Upper lobe of left lung (tissue), 6 donors: ENCODE results near the gene MCTP1. TPM values are rescaled to one million over a fixed set of nuclear protein-coding genes. Genes with fewer than 3 reads are reported as not detected.

ENCODE experiments used
- ATAC-seq, 2 donors: fragments of 200-7000 bp; cut with Tn5 transposase; one replicate each; pipeline ENCODE4 v1.9.1; 2022; ENCODE audit warnings: mild to moderate bottlenecking in 2 of 2, moderate library complexity in 2 of 2; ENCODE audit not compliant: low FRiP score in 2 of 2
- DNase-seq, 2 donors: peaks; one replicate each; pipeline ENCODE4 v3.0.0-alpha.2; 2019 to 2020
- H3K27ac ChIP-seq, 4 donors: fragments of 200-600 bp; sonication (generic); one replicate each; pipeline ENCODE4 v1.5.1; 2016 to 2019
- H3K27me3 ChIP-seq, 4 donors: fragments of 200-600 bp; sonication (generic); one replicate each; pipeline ENCODE4 v1.5.1; 2017 to 2019
- H3K36me3 ChIP-seq, 4 donors: fragments of 200-600 bp; sonication (generic); one replicate each; pipeline ENCODE4 v1.5.1; 2016 to 2019
- H3K4me1 ChIP-seq, 4 donors: fragments of 200-600 bp; sonication (generic); one replicate each; pipeline ENCODE4 v1.5.1; 2018 to 2019
- H3K4me3 ChIP-seq, 4 donors: fragments of 200-600 bp; sonication (generic); one replicate each; pipeline ENCODE4 v1.5.1; 2017 to 2019; ENCODE audit warnings: mild to moderate bottlenecking in 2 of 4, moderate library complexity in 1 of 4
- H3K9me3 ChIP-seq, 4 donors: fragments of 200-600 bp; sonication (generic); one replicate each; pipeline ENCODE4 v1.5.1; 2018 to 2019
- EP300 ChIP-seq, 4 donors: sonication (generic); formaldehyde crosslinking; IDR thresholded peaks; one replicate each; pipeline ENCODE4 v1.5.1; 2017; ENCODE audit warnings: antibody characterized with exemption in 4 of 4, control low read depth in 2 of 4
- POLR2A ChIP-seq, 4 donors: fragments of 450-650 bp; IDR thresholded peaks; one replicate each; pipeline ENCODE4 v1.5.1; 2016 to 2017; ENCODE audit warnings: antibody characterized with exemption in 4 of 4, mild to moderate bottlenecking in 2 of 4
- POLR2AphosphoS5 ChIP-seq, 2 donors: sonication (generic); formaldehyde crosslinking; IDR thresholded peaks; one replicate each; pipeline ENCODE4 v1.5.1; 2017; ENCODE audit warnings: antibody characterized with exemption in 2 of 2
- WGBS, 2 donors: methylation state at CpG; one replicate each; pipeline ENCODE4 v1.1.5; 2017 to 2018; 5-methylcytosine and 5-hydroxymethylcytosine counted together
- total RNA-seq, 6 donors: library from RNA; depleted of rRNA in 4 of 6; stranded (reverse); fragments of >200 nt in 4 of 6; gene quantifications; one replicate each; pipeline versions ENCODE4 v1.1.0 to v1.2.1, GENCODE V29; 2016 to 2021
- TF ChIP-seq, protein P1 (sequence below), 6 experiments: fragments of 450-650 bp in 4 of 6; fragments of 200-600 bp in 2 of 6; sonication (generic) in 2 of 6; IDR thresholded peaks; one replicate each; pipeline ENCODE4 v1.5.1; 2016 to 2019; ENCODE audit warnings: antibody characterized with exemption in 6 of 6
- donor health status: DM: no; HTN: no; CAD: no; lungs with moderate emphysema.
- donor health status: DM: no; HTN: yes; CAD: no; lungs with severe emphysema.

The MCTP1 gene
- total RNA-seq, 6 donors from 2014 or later: 30.4 to 43.8 (median 38.3) TPM

- H3K4me3 ChIP-seq: no peak overlapping the region
- TF ChIP-seq EP300 (IDR thresholded peaks at IDR 0.05) (no peak), POLR2AphosphoS5 (IDR thresholded peaks at IDR 0.05) (no peak), POLR2A (IDR thresholded peaks at IDR 0.05) (no peak)
- TF ChIP-seq, protein P1, sequence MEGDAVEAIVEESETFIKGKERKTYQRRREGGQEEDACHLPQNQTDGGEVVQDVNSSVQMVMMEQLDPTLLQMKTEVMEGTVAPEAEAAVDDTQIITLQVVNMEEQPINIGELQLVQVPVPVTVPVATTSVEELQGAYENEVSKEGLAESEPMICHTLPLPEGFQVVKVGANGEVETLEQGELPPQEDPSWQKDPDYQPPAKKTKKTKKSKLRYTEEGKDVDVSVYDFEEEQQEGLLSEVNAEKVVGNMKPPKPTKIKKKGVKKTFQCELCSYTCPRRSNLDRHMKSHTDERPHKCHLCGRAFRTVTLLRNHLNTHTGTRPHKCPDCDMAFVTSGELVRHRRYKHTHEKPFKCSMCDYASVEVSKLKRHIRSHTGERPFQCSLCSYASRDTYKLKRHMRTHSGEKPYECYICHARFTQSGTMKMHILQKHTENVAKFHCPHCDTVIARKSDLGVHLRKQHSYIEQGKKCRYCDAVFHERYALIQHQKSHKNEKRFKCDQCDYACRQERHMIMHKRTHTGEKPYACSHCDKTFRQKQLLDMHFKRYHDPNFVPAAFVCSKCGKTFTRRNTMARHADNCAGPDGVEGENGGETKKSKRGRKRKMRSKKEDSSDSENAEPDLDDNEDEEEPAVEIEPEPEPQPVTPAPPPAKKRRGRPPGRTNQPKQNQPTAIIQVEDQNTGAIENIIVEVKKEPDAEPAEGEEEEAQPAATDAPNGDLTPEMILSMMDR (IDR thresholded peaks at IDR 0.05): no peak
- H3K27ac ChIP-seq: no peak overlapping the region
- WGBS, 2 donors: 64 to 77% methylated on average over 3 of the region's 3 CpGs
- H3K27me3 ChIP-seq: no peaks in the 10 kb centered on the region
- ATAC-seq: no peak
- no peaks in the 10 kb centered on the region for H3K4me1 ChIP-seq
- no peaks in the 10 kb centered on the region for H3K9me3 ChIP-seq
- no peak for DNase-seq
- H3K36me3 ChIP-seq: no peaks in the 10 kb centered on the region
Measured at GRCh38 chr5:94820488-94820887, 464.4 kb downstream of the MCTP1 start.

DNA sequence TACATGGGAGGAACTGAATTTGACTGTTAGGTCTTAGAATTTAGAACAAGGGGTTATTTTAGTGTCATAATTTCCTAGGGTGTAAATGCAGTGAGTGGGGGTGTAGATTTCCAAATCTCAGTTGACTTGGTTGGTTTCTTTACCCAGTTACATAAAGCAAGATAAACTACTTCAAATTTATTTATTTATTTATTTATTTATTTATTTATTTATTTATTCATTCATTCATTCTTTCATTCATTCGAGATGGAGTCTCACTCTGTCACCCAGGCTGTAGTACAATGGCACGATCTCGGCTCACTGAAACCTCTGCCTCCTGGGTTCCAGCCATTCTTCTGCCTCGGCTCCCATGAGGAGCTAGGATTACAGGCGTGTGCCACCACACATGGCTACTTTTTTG lies 466.0 kb downstream of the MCTP1 start:
- ATAC-seq (no peak), DNase-seq (no peak)
- 80% methylated on average over 5 of the region's 5 CpGs for WGBS, 2 donors
- Histone ChIP-seq H3K4me3 (no peak overlapping the region), H3K4me1 (no peaks in the 10 kb centered on the region), H3K27me3 (no peaks in the 10 kb centered on the region), H3K9me3 (no peaks in the 10 kb centered on the region), H3K27ac (no peak overlapping the region), H3K36me3 (no peaks in the 10 kb centered on the region)
- no peak for TF ChIP-seq EP300 (IDR thresholded peaks at IDR 0.05)
- TF ChIP-seq POLR2AphosphoS5 (IDR thresholded peaks at IDR 0.05): no peak
- TF ChIP-seq, protein P1 (IDR thresholded peaks at IDR 0.05): no peak

GRCh38 chr5:94815313-94816039 lies 469.4 kb downstream of the MCTP1 start:
- no peaks in the 10 kb centered on the region for H3K9me3 ChIP-seq
- ATAC-seq: no peak
- no peak overlapping the region for H3K27ac ChIP-seq
- TF ChIP-seq POLR2AphosphoS5 (IDR thresholded peaks at IDR 0.05) (no peak), EP300 (IDR thresholded peaks at IDR 0.05) (no peak), POLR2A (IDR thresholded peaks at IDR 0.05) (no peak)
- TF ChIP-seq, protein P1 (IDR thresholded peaks at IDR 0.05): no peak
- no peaks in the 10 kb centered on the region for H3K27me3 ChIP-seq
- no peak overlapping the region for H3K4me3 ChIP-seq
- no peaks in the 10 kb centered on the region for H3K36me3 ChIP-seq
- DNase-seq: no peak
- H3K4me1 ChIP-seq: no peaks in the 10 kb centered on the region
- WGBS, 2 donors: 83 to 85% methylated on average over 6 of the region's 6 CpGs

DNA sequence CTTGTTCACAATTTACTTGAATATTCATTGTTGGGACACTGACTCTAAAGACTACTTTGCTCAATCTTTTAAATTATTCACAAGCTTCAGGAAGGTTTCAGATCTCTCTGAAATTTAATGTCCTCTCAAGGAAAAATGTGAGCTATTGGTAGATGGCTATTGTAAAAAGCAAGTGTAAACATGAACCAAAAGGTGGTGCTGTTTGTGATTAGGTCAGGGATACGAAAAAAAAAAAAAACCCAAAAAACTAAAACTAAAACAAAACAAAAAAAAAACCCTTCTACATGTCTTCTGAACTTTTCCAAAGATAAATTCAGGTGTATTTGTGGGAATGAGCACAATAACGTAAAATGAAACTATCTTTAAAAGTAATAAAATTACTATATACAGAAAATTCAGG lies 472.7 kb downstream of the MCTP1 start:
- no peaks in the 10 kb centered on the region for H3K27me3 ChIP-seq
- H3K4me1 ChIP-seq: no peaks in the 10 kb centered on the region
- H3K4me3 ChIP-seq: no peak overlapping the region
- H3K9me3 ChIP-seq: no peaks in the 10 kb centered on the region
- no peak for TF ChIP-seq POLR2AphosphoS5 (IDR thresholded peaks at IDR 0.05)
- TF ChIP-seq POLR2A (IDR thresholded peaks at IDR 0.05): no peak
- TF ChIP-seq EP300 (IDR thresholded peaks at IDR 0.05): no peak
- TF ChIP-seq, protein P1 (IDR thresholded peaks at IDR 0.05): no peak
- no peaks in the 10 kb centered on the region for H3K36me3 ChIP-seq
- DNase-seq (no peak), ATAC-seq (no peak)
- WGBS, 2 donors: 81 to 83% methylated on average over 2 of the region's 2 CpGs
- H3K27ac ChIP-seq: no peak overlapping the region

DNA sequence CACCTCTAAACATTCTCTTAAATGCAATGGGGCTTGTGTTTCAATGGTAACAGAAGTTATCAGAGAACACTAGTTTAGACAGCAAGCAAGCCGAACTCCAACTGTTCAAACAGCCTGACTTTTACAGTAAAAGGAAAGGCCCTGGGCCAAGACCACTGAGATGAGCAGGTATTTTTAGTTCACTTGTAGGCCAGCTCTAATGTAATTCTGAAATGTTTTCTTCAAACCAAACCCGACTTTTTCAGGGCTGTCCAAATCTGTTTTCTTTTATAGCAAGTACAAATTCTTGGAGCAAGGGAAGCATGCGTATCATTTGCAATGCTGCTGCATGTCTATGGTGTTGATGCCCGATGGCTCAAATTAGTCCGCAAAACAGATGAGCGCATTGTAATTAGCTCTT lies 473.6 kb downstream of the MCTP1 start:
- 85 to 87% methylated on average over 6 of the region's 6 CpGs for WGBS, 2 donors
- Histone ChIP-seq H3K27ac (no peak overlapping the region), H3K27me3 (no peaks in the 10 kb centered on the region), H3K36me3 (no peaks in the 10 kb centered on the region), H3K9me3 (no peaks in the 10 kb centered on the region), H3K4me3 (no peak overlapping the region), H3K4me1 (no peaks in the 10 kb centered on the region)
- DNase-seq (no peak), ATAC-seq (no peak)
- TF ChIP-seq POLR2A (IDR thresholded peaks at IDR 0.05): no peak
- no peak for TF ChIP-seq POLR2AphosphoS5 (IDR thresholded peaks at IDR 0.05)
- TF ChIP-seq, protein P1 (IDR thresholded peaks at IDR 0.05): no peak
- TF ChIP-seq EP300 (IDR thresholded peaks at IDR 0.05): no peak
